ENCODE results near the gene CNOT4.

CNOT4 gene

DNA sequence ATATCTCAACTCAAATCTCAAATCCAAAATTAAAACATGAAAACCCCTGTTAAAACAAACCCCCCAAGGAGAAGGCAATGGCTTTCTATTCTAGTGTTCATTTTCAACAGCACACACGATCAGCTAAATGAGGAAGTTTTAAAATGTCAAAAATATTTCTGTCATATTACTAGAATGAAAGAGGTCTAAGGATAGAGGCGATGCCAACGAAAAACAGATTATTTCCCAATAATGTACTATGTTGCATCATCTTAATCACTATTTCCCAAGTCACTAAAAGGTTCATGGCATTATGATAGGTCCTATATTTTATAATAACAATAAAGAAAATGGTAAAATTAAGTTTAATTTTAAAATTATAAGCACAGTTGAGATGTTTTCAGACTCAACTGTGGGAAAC, 10.1 kb downstream of the CNOT4 start:
- TF ChIP-seq EGR1 (IDR thresholded peaks at IDR 0.05): no peak
- TF ChIP-seq YY1 (IDR thresholded peaks at IDR 0.05; ENCODE audit: low read depth): no peak
- TF ChIP-seq CEBPB (IDR thresholded peaks at IDR 0.05): peak; percentile 75

DNA sequence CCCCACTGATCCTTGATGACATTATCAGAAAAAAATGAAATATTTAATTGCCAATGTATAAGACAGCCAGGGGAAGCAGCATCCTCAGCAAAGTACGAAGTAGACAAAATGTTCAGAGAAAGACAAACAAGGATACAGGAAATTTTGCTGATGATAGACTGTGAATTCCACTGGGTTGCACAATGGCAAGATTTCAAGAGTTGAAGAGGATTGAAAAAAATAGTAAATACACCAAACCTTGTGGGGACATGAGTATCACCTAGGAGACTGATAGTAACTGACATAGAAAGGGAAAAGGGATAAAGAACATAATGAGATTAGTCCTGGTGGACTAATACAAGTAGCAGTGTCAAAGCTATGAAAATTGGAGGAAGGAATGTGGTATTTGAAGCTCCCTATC, 16.5 kb downstream of the CNOT4 start:
- no peak for TF ChIP-seq YY1 (IDR thresholded peaks at IDR 0.05; ENCODE audit: low read depth)
- TF ChIP-seq, protein P1, sequence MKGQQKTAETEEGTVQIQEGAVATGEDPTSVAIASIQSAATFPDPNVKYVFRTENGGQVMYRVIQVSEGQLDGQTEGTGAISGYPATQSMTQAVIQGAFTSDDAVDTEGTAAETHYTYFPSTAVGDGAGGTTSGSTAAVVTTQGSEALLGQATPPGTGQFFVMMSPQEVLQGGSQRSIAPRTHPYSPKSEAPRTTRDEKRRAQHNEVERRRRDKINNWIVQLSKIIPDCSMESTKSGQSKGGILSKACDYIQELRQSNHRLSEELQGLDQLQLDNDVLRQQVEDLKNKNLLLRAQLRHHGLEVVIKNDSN (IDR thresholded peaks at IDR 0.05): no peak
- no peak for TF ChIP-seq ZBTB7A (IDR thresholded peaks at IDR 0.05; ENCODE audit: low read depth)
- TF ChIP-seq, protein P2, sequence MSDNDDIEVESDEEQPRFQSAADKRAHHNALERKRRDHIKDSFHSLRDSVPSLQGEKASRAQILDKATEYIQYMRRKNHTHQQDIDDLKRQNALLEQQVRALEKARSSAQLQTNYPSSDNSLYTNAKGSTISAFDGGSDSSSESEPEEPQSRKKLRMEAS (IDR thresholded peaks at IDR 0.05): no peak
- TF ChIP-seq CEBPB (IDR thresholded peaks at IDR 0.05): no peak
- TF ChIP-seq CREB1 (IDR thresholded peaks at IDR 0.05; ENCODE audit: low read depth): no peak
- TF ChIP-seq TEAD4 (IDR thresholded peaks at IDR 0.05): no peak
- no peak for TF ChIP-seq RAD21 (IDR thresholded peaks at IDR 0.05; ENCODE audit: low read depth)
- TF ChIP-seq FOXM1 (IDR thresholded peaks at IDR 0.05; ENCODE audit: borderline replicate concordance, low read depth): no peak
- TF ChIP-seq NFIC (IDR thresholded peaks at IDR 0.05): no peak
- no peak for TF ChIP-seq EP300 (IDR thresholded peaks at IDR 0.05; ENCODE audit: borderline replicate concordance)
- no peak for TF ChIP-seq EGR1 (IDR thresholded peaks at IDR 0.05)
- TF ChIP-seq, protein P3, sequence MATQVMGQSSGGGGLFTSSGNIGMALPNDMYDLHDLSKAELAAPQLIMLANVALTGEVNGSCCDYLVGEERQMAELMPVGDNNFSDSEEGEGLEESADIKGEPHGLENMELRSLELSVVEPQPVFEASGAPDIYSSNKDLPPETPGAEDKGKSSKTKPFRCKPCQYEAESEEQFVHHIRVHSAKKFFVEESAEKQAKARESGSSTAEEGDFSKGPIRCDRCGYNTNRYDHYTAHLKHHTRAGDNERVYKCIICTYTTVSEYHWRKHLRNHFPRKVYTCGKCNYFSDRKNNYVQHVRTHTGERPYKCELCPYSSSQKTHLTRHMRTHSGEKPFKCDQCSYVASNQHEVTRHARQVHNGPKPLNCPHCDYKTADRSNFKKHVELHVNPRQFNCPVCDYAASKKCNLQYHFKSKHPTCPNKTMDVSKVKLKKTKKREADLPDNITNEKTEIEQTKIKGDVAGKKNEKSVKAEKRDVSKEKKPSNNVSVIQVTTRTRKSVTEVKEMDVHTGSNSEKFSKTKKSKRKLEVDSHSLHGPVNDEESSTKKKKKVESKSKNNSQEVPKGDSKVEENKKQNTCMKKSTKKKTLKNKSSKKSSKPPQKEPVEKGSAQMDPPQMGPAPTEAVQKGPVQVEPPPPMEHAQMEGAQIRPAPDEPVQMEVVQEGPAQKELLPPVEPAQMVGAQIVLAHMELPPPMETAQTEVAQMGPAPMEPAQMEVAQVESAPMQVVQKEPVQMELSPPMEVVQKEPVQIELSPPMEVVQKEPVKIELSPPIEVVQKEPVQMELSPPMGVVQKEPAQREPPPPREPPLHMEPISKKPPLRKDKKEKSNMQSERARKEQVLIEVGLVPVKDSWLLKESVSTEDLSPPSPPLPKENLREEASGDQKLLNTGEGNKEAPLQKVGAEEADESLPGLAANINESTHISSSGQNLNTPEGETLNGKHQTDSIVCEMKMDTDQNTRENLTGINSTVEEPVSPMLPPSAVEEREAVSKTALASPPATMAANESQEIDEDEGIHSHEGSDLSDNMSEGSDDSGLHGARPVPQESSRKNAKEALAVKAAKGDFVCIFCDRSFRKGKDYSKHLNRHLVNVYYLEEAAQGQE (IDR thresholded peaks at IDR 0.05; ENCODE audit: low read depth): no peak
- TF ChIP-seq TCF12 (IDR thresholded peaks at IDR 0.05; ENCODE audit: low read depth): no peak
- no peak for TF ChIP-seq TAF1 (IDR thresholded peaks at IDR 0.05; ENCODE audit: low read depth)

DNA sequence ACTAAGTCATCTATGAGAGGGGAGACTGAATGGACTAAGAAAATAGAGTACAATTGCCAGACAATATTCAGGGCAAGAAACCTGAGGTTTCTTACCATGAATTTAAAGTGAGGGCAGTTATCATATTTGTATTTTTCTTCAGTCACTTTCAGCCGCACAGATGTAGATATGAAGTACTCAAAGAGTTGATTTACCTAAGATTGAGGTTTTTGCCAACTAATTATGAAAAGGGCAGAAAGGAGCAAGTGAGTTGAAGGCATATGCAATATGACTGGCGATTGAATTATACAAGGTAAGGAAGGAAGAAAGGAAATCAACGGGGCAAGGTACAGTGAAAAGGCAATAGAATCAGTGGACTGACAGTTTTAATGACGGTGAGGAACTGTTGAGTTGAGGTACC, 17.8 kb downstream of the CNOT4 start:
- TF ChIP-seq TEAD4 (IDR thresholded peaks at IDR 0.05) (no peak), NFIC (IDR thresholded peaks at IDR 0.05) (no peak), TCF12 (IDR thresholded peaks at IDR 0.05; ENCODE audit: low read depth) (no peak), ZBTB7A (IDR thresholded peaks at IDR 0.05; ENCODE audit: low read depth) (no peak)

DNA sequence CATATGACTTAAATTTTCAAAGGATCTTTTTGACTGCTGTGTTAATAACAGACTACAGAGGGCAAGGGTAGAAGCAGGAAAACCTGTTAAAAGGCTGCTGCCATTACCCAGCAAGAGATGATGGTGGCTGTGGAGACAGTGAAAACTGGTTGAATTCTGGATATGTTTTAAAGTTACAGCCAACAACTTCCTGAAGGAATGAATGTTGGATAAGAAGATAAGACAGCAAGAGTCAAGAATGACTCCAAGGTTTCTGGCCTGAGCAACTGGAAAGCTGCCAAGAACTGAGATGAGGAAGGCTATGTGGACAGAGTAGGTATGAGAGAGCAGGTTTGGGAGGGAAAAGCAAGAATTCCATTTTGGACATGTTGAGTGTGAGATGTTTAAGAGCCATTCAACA, 19.1 kb downstream of the CNOT4 start:
- no peak for TF ChIP-seq RAD21 (IDR thresholded peaks at IDR 0.05; ENCODE audit: low read depth)
- TF ChIP-seq, protein P3 (IDR thresholded peaks at IDR 0.05; ENCODE audit: low read depth): no peak
- no peak for TF ChIP-seq EGR1 (IDR thresholded peaks at IDR 0.05)
- TF ChIP-seq TEAD4 (IDR thresholded peaks at IDR 0.05): no peak
- no peak for TF ChIP-seq TAF1 (IDR thresholded peaks at IDR 0.05; ENCODE audit: low read depth)
- no peak for TF ChIP-seq YY1 (IDR thresholded peaks at IDR 0.05; ENCODE audit: low read depth)
- TF ChIP-seq NFIC (IDR thresholded peaks at IDR 0.05): peak; percentile 48

DNA sequence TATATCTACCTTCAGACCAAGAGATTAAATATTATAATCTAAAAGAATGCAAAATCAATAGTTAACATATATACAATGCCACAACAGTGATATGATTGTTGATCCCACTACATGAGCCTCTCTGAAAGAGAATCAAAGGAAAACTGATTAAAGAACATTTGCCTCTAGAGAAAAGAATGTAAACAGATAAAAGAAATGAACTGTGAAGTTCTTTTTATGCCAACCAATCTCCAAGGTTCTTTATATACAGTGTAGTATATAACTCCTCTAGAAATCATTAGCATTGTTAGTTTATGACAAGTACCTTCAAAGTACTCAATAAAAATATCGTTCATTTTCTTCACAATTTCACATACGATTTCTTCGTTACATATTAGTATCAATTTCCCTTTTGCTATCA, 20.1 kb downstream of the CNOT4 start:
- TF ChIP-seq NFIC (IDR thresholded peaks at IDR 0.05) (no peak), EGR1 (IDR thresholded peaks at IDR 0.05) (no peak), ZBTB7A (IDR thresholded peaks at IDR 0.05; ENCODE audit: low read depth) (no peak), YY1 (IDR thresholded peaks at IDR 0.05; ENCODE audit: low read depth) (no peak), CEBPB (IDR thresholded peaks at IDR 0.05) (no peak), RAD21 (IDR thresholded peaks at IDR 0.05; ENCODE audit: low read depth) (no peak), EP300 (IDR thresholded peaks at IDR 0.05; ENCODE audit: borderline replicate concordance) (no peak), FOXM1 (IDR thresholded peaks at IDR 0.05; ENCODE audit: borderline replicate concordance, low read depth) (no peak), TEAD4 (IDR thresholded peaks at IDR 0.05) (no peak), TAF1 (IDR thresholded peaks at IDR 0.05; ENCODE audit: low read depth) (no peak), TCF12 (IDR thresholded peaks at IDR 0.05; ENCODE audit: low read depth) (no peak), CREB1 (IDR thresholded peaks at IDR 0.05; ENCODE audit: low read depth) (no peak)
- TF ChIP-seq, protein P3 (IDR thresholded peaks at IDR 0.05; ENCODE audit: low read depth): no peak
- TF ChIP-seq, protein P1 (IDR thresholded peaks at IDR 0.05): no peak
- TF ChIP-seq, protein P2 (IDR thresholded peaks at IDR 0.05): no peak
